ENCODE data around the gene GOLGA6L10. TPM values are rescaled to one million over a fixed set of nuclear protein-coding genes. Genes with fewer than 3 reads are reported as not detected.
"Not testable (repeated sequence)": the region's sequence is repeated elsewhere in the genome, so short reads cannot be mapped to it uniquely, and the experiment has no call there.

Gene GOLGA6L10, protein sequence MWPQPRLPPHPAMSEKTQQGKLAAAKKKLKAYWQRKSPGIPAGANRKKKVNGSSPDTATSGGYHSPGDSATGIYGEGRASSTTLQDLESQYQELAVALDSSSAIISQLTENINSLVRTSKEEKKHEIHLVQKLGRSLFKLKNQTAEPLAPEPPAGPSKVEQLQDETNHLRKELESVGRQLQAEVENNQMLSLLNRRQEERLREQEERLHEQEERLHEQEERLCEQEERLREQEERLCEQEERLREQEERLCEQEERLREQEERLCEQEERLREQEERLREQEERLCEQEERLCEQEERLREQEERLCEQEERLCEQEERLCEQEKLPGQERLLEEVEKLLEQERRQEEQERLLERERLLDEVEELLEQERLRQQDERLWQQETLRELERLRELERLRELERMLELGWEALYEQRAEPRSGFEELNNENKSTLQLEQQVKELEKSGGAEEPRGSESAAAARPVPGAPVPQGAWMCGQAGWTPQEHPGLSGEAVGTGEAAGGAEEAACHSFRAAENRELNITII
- 1 to 10 TPM in 1 of 2 experiments, under 1 TPM in 1; 0.97 to 1.6 TPM for total RNA-seq

DNA sequence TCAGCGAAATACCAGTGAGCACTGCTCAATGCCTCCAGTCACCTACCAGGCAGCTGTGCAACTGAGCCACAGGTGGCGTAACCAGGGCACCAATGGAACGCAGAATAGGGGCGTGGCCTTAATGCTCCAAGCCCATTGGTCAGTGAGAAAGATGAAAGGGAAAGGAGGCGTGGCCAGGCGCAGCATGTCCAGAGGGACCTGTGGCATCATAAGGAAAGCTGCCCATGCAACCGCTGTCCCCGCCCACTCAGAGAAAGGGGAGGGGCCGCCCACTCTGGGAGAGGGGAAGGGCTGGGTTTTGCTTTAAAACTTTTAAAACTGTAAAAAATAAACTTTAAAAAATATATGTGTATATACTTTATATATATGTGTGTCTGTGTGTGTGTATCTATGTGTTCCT is at the start of gene GOLGA6L10:
TSS of gene GOLGA6L10 (minus strand) at position 101 of the 400 bp plus-strand sequence. CDS start at position 1, 100 bp downstream.
- POLR2A ChIA-PET; H3K4me1 Mint-ChIP-seq; H3K9me3 Mint-ChIP-seq (ENCODE audit: low read depth); ATAC-seq; H3K27me3 Mint-ChIP-seq; H3K27ac Mint-ChIP-seq; H3K4me3 Mint-ChIP-seq; H3K36me3 Mint-ChIP-seq (ENCODE audit: low read depth); DNase-seq; CTCF ChIA-PET; intact Hi-C loops (cut with DNase I, micrococcal nuclease): not testable (repeated sequence)

DNA sequence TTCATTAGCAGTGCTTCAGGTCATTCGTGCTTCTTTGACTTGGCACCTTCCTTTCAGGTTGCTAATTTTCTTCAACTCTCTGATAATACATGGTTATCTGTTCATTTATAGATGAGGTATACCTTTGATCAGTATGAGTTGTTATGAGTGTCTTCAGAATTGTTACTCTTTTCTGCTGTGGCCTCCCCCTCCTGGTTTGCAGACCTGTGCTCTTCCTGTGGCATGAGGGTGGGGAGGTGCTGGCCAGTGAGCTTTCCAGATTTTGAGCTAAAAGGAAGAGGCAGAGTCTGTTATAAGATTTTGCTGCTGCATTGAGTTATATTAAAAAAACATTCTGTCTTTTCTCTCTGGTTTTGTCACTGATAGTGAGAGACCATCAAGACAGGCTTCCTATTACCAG is 49.5 kb upstream of the GOLGA6L10 start:
- no peaks in the 10 kb centered on the region for H3K27me3 Mint-ChIP-seq
- H3K9me3 Mint-ChIP-seq (ENCODE audit: low read depth) = no peaks in the 10 kb centered on the region
- no peaks in the 10 kb centered on the region for H3K36me3 Mint-ChIP-seq (ENCODE audit: low read depth)
- DNase-seq (no peak), ATAC-seq (no peak)
- H3K4me3 Mint-ChIP-seq = no peak overlapping the region
- H3K27ac Mint-ChIP-seq = no peak overlapping the region
- ChIA-PET CTCF (no interaction called here), POLR2A (no interaction called here)
- intact Hi-C loops (cut with DNase I, micrococcal nuclease) = no loop called here
- peaks cover 2% of the 10 kb centered on the region for H3K4me1 Mint-ChIP-seq

DNA sequence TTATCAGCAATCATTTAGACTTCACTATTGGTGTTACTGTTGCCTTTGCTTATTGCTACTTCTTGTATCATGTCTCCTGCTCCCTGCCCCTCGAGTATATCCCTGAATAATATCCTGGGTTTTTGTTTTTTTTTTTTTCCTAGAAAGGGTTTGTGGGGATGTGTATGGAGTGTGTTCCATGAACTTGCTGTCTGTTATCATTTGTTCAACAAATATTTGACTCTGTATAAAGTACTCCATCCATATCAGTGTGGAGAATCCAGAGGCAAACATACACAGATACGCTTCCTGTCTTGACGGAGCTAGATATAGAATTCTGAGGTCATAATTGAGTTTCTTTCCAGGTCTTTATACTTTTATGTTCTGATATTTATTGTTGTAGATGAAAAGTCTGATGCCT is 48.5 kb upstream of the GOLGA6L10 start:
- ChIA-PET POLR2A (no interaction called here), CTCF (no interaction called here)
- Mint-ChIP-seq H3K36me3 (ENCODE audit: low read depth) (no peaks in the 10 kb centered on the region), H3K4me3 (no peak overlapping the region), H3K9me3 (ENCODE audit: low read depth) (no peaks in the 10 kb centered on the region), H3K27me3 (no peaks in the 10 kb centered on the region), H3K27ac (no peak overlapping the region), H3K4me1 (peaks cover 2% of the 10 kb centered on the region)
- ATAC-seq (no peak), DNase-seq (no peak)
- intact Hi-C loops (cut with DNase I, micrococcal nuclease) = no loop called here

DNA sequence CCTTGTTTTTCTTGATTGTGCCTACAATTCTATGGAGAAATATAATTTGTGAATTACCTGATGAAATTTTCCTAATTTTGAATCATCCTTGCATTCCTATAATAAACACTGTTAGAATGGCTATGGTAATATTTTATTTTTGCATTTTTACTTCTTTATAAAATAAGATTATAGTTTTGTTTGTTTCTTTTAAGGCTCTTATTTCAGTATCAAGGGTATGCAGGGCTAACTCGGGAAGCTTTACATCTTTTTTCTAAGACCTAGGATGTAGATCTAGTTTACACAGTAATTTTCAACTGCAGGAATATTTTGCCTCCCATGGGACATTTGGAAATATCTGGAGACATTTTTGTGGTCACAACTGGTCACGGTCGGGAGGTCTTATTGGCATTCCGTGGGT is 46.5 kb upstream of the GOLGA6L10 start:
- ATAC-seq; H3K4me1 Mint-ChIP-seq; DNase-seq; H3K27me3 Mint-ChIP-seq; intact Hi-C loops (cut with DNase I, micrococcal nuclease); H3K36me3 Mint-ChIP-seq (ENCODE audit: low read depth); POLR2A ChIA-PET; H3K27ac Mint-ChIP-seq; H3K4me3 Mint-ChIP-seq; H3K9me3 Mint-ChIP-seq (ENCODE audit: low read depth); CTCF ChIA-PET: not testable (repeated sequence)

DNA sequence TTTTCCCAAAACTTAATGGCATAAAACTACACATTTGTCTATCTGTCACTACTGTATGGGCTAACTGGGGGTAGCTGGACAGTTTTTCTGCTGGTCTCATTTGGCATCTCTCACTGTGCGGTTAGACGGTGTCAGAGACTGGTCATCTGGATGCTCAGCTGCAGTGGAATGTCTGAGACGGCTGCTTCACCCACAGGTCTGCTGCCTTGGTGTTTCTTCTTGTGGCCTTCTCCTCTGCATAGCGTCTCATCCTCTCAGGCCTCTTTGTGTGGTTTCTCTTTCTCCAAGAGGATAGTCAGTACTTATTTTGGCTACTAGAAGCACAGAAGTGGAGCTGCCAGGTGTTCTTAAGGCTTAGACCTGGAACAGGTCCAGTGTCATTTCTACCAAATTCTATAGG is 44.4 kb upstream of the GOLGA6L10 start:
- Mint-ChIP-seq H3K36me3 (ENCODE audit: low read depth) (no peaks in the 10 kb centered on the region), H3K4me1 (no peaks in the 10 kb centered on the region), H3K27me3 (no peaks in the 10 kb centered on the region), H3K4me3 (no peak overlapping the region), H3K27ac (no peak overlapping the region), H3K9me3 (ENCODE audit: low read depth) (no peaks in the 10 kb centered on the region)
- ChIA-PET CTCF (no interaction called here), POLR2A (no interaction called here)
- no peak for DNase-seq
- ATAC-seq = no peak
- intact Hi-C loops (cut with DNase I, micrococcal nuclease) = no loop called here

DNA sequence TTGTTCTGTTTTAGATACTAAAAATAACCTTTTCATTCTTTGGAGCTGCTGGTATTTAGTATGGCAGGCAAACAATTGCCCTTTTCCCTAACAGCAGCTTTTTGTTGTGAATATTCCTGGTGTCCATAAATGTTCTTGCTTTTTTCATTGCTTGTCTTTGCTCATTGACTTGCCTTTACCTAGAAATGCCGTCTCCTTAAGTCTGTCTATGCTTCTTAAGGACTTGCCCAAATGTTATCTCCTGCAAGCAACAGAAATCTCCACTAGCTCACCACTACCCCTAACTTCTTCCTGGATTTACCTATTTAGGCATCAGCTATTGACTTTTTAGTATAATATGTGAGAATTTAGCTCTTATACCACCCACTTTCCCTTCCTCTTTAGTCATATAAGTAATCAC is 42.8 kb upstream of the GOLGA6L10 start:
- POLR2A ChIA-PET; H3K9me3 Mint-ChIP-seq (ENCODE audit: low read depth); H3K4me1 Mint-ChIP-seq; H3K27ac Mint-ChIP-seq; CTCF ChIA-PET; H3K36me3 Mint-ChIP-seq (ENCODE audit: low read depth); ATAC-seq; H3K27me3 Mint-ChIP-seq; intact Hi-C loops (cut with DNase I, micrococcal nuclease); DNase-seq; H3K4me3 Mint-ChIP-seq: not testable (repeated sequence)

DNA sequence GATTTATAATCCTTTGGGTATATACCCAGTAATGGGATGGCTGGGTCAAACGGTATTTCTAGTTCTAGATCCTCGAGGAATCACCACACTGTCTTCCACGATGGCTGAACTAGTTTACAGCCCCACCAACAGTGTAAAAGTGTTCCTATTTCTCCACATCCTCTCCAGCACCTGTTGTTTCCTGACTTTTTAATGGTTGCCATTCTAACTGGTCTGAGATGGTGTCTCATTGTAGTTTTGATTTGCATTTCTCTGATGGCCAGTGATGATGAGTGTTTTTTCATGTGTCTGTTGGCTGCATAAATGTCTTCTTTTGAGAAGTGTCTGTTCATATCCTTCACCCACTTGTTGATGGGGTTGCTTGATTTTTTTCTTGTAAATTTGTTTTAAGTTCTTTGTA is 40.9 kb upstream of the GOLGA6L10 start:
- H3K4me3 Mint-ChIP-seq; H3K36me3 Mint-ChIP-seq (ENCODE audit: low read depth); H3K27me3 Mint-ChIP-seq; CTCF ChIA-PET; intact Hi-C loops (cut with DNase I, micrococcal nuclease); H3K9me3 Mint-ChIP-seq (ENCODE audit: low read depth); ATAC-seq; DNase-seq; POLR2A ChIA-PET; H3K4me1 Mint-ChIP-seq; H3K27ac Mint-ChIP-seq: not testable (repeated sequence)

DNA sequence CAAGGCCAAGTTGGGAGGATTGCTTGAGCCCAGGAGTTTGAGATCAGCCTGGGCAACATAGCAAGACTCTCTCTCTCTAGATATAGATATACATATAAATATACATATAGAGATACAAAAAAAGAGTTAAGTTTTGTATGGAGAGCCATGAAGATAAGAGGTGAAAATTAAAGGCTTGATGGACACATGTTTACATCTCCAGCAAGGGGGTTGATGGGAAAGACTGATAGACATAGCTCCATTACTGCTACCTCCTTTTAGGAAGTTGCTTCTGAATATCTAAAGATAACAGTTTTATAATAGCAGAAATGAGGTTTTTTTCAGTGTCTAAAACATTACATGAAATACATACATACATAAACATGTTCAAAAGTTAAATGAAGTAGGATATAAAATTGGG is 37.9 kb upstream of the GOLGA6L10 start:
- H3K36me3 Mint-ChIP-seq (ENCODE audit: low read depth); H3K4me3 Mint-ChIP-seq; POLR2A ChIA-PET; intact Hi-C loops (cut with DNase I, micrococcal nuclease); H3K9me3 Mint-ChIP-seq (ENCODE audit: low read depth); DNase-seq; H3K4me1 Mint-ChIP-seq; H3K27me3 Mint-ChIP-seq; CTCF ChIA-PET; ATAC-seq; H3K27ac Mint-ChIP-seq: not testable (repeated sequence)

DNA sequence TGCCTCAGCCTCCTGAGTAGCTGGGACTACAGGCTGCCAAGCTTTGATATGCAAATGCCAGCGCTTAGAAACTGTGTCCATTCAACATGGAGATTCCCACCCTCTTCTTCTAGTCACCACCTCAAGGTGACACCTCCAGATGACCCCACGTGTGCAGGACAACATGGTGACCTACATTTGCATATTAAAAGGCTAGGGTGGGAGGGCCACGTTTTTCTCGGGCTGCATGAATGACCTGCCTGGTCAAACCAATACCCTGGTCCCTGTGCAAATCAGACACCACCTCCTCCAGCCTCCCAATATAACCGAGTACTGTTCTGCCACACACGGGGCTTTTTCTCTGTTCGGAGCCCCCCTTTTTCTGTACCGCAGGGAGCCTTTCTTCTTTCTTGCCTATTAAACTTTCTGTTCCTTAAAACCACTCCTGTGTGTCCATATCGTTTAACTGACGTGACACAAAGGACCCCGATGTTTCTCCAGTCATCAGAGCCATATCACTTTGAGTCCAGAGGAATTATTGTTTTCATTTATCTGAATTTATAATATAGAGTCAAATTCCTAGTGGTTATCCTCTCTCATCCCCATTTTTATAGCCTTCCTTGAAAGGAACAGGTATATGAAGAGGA is 32.2 kb upstream of the GOLGA6L10 start:
- CTCF ChIA-PET; H3K27ac Mint-ChIP-seq; H3K36me3 Mint-ChIP-seq (ENCODE audit: low read depth); DNase-seq; H3K4me3 Mint-ChIP-seq; H3K4me1 Mint-ChIP-seq; intact Hi-C loops (cut with DNase I, micrococcal nuclease); ATAC-seq; H3K27me3 Mint-ChIP-seq; H3K9me3 Mint-ChIP-seq (ENCODE audit: low read depth); POLR2A ChIA-PET: not testable (repeated sequence)

DNA sequence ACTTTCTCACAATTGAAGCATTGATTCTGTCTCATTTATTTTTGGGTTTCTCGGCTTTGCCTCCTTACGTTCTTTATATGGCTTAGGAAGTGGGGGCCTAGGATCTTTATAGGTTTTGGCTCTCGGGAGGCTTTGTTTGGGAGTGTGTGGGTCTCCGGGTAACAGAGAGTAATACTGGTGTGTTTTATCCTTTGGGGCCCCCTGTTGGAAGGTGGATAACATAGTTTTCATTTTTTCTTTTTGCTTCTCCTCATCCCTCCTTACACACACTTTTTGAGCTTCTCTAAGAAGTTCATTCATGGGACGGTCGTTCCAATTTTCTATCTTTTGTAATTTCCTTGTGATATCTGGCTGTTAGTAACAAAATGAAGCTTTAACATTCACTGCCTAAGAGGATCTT is 30.3 kb upstream of the GOLGA6L10 start:
- H3K36me3 Mint-ChIP-seq (ENCODE audit: low read depth); H3K27me3 Mint-ChIP-seq; H3K4me3 Mint-ChIP-seq; H3K4me1 Mint-ChIP-seq; intact Hi-C loops (cut with DNase I, micrococcal nuclease); H3K27ac Mint-ChIP-seq; DNase-seq; CTCF ChIA-PET; ATAC-seq; H3K9me3 Mint-ChIP-seq (ENCODE audit: low read depth); POLR2A ChIA-PET: not testable (repeated sequence)

DNA sequence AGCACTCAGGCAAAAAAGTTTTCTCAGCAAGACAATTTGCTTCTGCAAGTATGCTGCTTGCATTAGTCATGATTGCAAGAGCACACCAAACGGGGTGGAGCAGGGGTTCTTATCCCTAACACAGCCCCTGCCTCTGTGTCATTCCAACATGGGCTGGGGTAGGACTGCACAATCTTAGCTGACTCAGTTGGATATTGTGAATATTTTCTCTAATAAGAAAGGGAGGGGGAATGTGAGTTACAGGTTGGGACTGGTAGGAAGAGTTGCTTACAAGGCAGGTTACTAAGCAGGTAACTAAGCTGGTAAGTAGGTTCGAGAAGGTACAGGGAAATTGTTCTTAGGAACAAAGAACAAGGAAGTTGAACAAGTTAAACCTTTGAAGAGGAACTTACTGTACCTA is 24.4 kb upstream of the GOLGA6L10 start:
- H3K36me3 Mint-ChIP-seq (ENCODE audit: low read depth); H3K27ac Mint-ChIP-seq; DNase-seq; H3K9me3 Mint-ChIP-seq (ENCODE audit: low read depth); H3K27me3 Mint-ChIP-seq; intact Hi-C loops (cut with DNase I, micrococcal nuclease); POLR2A ChIA-PET; ATAC-seq; H3K4me1 Mint-ChIP-seq; CTCF ChIA-PET; H3K4me3 Mint-ChIP-seq: not testable (repeated sequence)

DNA sequence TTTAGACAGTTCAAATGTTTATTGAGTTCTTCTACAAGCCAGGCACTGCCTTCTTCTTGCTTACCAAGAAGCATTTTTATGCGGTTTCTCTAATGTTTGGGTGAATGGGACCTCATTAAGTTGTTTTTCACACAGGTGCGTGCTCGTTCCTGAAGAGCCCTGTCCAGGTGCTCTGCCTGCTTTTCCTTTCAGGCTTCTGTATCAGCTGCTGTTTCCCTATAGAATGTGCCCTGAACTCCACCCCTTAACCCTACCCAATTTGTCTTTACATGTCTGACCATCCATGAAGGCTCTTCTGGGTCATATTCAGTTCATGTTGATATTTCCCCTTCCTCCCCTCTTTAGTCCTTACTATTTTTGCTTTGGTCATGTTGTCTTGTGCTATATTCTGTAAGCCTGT is 22.4 kb upstream of the GOLGA6L10 start:
- intact Hi-C loops (cut with DNase I, micrococcal nuclease) = no loop called here
- ATAC-seq (no peak), DNase-seq (no peak)
- ChIA-PET CTCF (interaction anchor here (0.7 kb wide), 1 partner anchor 9 kb away, joined by 3 read pairs; no protein-coding TSS in a partner anchor), POLR2A (no interaction called here)
- Mint-ChIP-seq H3K27ac (no peak overlapping the region), H3K36me3 (ENCODE audit: low read depth) (no peaks in the 10 kb centered on the region), H3K27me3 (no peaks in the 10 kb centered on the region), H3K9me3 (ENCODE audit: low read depth) (no peaks in the 10 kb centered on the region), H3K4me1 (peaks cover 4% of the 10 kb centered on the region), H3K4me3 (no peak overlapping the region)
